ENCODE measurements around the gene KCNG4.

The KCNG4 gene

DNA sequence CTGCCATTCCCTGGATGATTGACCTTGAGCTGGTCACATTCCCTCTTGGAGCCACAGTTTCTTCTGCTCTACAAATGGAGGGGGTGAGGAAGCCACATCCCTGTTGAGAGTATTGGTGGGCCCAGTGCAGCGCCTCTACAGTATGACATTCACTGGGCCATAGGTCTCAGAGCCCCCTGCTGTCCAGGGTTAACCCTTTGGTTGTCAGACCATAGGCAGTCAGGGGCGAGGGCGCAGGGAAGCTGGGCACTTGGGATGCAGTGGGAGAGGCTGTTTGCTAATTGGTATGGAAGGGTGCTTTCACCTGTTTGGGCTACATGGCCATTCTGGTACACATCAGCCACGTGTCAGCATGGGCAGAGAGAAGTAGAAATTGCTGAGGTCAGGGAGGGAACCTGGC lies 27.6 kb upstream of the KCNG4 start:
- H3K4me3 ChIP-seq (ENCODE audit: low read depth, low read length): no peak overlapping the region

DNA sequence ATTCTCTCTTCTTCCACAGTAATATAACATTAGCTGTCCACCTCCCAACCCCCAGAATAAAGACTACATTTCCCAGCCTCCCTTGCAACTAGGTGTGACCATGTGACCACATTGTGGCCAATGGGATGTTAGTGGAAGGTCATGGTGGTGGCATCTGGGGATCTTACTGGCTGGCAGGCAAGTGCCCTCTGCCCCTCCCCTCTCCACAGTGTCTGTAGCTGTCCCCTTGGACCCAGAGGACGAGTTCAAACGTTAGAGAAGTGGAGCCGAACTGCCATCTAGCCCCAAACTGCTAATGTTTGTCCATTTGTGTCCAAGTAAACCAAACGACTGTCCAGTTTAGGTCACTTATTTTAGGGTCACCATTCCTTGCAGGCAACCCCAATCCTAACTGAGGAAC lies 26.6 kb upstream of the KCNG4 start:
- H3K4me3 ChIP-seq (ENCODE audit: low read depth, low read length): no peak overlapping the region

DNA sequence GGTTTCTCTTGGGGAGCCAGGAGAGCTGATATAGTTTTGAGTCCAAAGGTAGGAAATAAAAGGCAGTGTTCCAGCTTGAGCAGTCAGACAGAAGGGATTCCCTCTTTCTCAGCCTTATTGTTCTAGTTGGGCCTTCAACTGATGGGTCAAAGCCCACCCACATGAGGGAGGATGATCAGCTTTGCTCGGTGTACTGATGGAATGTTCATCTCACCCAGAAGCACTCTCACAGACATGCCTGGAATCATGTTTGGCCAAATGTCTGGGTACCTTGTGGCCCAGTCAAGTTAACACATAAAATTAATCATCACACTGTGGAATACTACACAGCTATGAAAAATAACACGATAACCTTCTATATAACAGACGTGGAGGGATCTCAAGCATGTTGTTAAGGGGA lies 23.1 kb upstream of the KCNG4 start:
- no peak overlapping the region for H3K4me3 ChIP-seq (ENCODE audit: low read depth, low read length)

DNA sequence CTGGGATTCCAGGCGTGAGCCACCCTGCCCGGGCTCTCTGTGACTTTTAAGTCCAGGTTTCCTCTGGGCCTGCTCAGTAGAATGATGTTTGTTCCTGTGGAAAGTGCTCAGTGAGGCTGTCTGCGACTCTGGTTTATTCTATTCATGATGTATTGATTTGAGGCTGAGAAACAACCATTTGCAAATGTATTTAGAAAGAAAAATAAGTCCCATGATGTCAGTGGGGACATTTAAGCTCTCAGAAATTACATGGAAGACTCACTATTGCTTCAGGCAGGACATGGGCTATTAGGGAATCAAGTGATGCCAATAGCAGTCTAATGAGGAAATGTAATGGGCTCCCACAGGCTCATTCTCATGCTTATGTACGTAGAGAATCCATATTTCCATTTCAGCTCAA lies 22.2 kb upstream of the KCNG4 start:
- no peak overlapping the region for H3K4me3 ChIP-seq (ENCODE audit: low read depth, low read length)

DNA sequence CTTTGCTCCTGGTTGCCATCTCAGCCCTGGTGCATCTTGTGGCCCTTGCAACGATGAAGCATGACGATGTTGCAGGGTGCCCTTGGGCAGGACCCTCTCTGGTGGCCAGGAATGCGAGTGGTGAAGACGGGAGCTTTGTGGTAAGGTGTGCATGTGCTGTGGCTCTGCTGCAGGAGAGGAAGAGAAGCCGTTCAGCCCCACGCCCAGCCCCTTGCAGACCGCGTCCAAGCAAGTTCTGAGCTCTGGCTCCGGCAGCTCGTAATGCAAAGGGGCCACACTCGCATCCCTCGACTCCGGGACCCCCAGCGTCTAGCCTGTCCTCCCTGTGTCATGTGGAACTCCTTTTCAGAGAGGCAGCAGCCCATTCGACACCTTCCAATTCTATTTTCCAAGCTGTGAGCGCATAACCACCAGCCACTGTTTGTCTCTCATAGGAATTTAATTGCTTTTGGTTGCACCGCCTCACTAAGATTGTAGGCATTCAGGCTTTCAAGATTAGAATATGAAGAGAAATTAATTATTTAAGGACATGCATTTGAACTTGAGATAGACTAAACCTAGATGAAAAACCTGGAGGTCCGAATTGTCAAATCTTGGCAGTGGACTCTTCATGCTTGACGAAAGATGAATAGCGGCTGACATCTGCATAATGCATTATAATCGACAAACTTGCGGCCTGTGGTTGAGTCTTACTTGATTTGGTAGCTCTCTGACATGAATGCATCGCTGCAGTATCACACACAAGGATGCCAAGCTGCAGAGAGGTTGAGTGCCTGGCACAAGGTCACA lies 21.1 kb upstream of the KCNG4 start:
- no peak overlapping the region for H3K4me3 ChIP-seq (ENCODE audit: low read depth, low read length)

DNA sequence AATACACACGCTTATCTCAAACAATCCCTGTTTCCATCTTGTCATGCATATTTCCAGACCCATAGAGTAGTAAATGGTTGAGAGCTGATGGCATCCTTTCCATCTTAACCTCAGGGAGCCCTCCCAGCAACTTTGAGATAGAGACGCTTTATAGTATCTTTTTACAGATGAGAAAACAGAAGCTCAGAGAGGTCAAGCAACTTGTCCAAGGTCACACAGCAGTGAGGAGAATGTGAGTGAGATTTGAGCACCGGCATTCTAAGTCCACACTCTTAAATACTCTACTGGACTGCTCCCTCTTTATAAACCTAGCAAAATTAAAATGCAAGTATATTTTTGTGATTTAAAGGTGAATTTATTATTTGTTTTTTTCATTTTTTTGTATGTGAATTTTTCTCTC lies 19.9 kb upstream of the KCNG4 start:
- H3K4me3 ChIP-seq (ENCODE audit: low read depth, low read length): no peak overlapping the region

DNA sequence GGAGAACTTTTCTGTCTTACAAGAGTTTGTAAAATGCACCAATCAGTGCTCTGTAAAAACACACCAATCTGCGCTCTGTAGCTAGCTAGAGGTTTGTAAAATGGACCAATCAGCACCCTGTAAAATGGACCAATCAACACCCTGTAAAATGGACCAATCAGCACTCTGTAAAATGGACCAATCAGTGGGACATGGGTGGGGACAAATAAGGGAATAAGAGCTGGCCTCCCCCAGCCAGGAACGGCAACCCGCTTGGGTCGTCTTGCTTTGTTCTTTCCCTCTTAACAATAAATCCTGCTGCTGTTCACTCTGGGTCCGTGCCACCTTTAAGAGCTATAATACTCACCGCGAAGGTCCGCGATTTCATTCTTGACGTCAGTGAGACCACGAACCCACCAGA lies 18.5 kb upstream of the KCNG4 start:
- no peak overlapping the region for H3K4me3 ChIP-seq (ENCODE audit: low read depth, low read length)

DNA sequence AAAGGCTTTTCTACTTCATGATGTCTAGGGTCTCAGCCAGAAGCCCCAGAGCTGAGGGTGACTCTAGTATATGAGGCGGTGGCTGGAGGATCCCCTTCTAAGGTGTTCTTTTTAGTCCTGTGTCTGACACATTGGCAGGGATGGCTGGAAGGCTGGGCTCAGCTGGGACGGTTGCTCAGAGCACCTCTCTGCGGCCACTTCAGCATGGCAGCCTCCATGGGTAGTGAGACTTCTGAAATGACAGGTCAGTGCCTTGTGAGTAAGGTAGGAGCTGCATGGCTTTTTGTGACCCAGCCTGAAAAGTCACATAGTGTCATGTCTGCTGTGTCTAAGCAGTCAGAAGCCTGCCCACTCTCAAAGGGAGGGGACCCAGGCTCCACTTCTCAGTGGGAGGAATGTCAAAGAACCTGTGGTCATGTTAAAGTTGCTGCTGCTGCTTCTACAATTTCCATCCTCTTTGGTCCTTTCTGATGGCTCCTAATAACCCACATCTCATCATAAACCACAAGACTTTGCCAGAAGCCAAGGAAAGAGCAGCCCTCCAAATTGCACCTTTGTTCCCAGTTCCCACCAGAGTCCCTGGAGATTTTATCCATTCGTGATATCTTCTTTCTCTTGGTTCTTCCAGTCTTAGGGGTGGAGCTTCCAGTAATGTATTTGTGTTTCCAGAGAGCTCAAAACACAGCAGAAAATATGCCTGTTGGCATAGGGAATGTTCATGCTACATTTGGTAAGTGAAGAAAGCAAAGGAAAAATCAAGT lies 15.4 kb upstream of the KCNG4 start:
- no peak overlapping the region for H3K4me3 ChIP-seq (ENCODE audit: low read depth, low read length)

DNA sequence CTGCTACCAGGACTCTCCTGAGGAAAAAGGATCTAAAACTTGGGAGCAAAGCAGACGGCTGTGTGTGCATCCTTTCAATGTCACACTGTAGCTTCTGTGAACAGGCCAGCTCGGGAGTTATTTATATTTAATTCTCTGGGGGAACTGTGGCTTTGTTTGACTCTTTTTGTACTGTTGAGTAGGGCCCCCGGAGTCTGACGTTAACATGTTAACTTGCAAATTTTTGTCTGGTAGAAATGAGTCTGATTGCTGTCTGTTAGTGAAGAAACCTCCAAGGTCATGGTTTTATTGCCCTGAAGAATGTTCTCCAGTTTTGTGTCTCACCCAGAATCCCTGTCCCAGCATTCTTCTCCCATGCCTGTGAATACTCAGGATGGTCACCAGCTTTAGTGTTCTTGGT lies 14.2 kb upstream of the KCNG4 start:
- H3K4me3 ChIP-seq (ENCODE audit: low read depth, low read length): no peak overlapping the region

DNA sequence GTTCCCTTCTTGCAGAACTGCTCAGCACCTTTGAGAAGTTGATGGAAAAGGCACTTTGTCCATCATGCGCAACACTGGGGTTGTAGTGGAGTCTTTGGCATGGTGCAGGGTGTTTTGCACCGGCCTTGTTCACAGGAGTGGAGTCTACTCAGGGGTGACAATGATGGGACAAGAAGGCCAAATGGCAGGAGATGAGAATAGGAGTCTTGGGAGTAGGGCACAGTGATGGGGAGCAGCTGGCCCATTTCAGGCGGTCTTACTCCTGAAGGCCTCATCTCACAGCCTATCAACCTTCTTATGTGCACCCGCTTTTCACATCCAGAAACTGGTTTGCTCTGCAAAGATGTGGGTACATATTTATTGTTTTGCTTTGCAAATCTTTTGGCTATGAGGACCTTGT lies 13.4 kb upstream of the KCNG4 start:
- no peak overlapping the region for H3K4me3 ChIP-seq (ENCODE audit: low read depth, low read length)

DNA sequence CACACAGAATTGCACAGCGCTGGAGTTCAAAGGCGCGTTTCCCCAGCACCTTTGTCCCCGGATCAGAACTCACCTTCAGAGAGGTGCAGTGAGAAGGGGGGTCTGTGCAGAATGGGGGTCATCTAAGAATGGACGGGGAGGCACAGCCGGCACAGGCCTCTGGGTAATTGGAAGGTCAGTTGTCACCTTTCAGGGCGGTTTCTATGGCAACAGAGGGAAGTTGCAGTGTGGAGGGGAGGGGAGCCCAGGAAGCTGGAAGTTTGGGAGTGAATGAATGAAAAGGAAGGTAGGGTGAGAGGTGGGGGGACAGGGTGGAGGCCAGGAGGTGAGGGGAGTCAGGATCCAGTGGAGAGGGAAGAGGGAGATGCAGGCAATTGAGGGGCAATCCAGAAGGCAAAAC lies 12.4 kb upstream of the KCNG4 start:
- no peak overlapping the region for H3K4me3 ChIP-seq (ENCODE audit: low read depth, low read length)

DNA sequence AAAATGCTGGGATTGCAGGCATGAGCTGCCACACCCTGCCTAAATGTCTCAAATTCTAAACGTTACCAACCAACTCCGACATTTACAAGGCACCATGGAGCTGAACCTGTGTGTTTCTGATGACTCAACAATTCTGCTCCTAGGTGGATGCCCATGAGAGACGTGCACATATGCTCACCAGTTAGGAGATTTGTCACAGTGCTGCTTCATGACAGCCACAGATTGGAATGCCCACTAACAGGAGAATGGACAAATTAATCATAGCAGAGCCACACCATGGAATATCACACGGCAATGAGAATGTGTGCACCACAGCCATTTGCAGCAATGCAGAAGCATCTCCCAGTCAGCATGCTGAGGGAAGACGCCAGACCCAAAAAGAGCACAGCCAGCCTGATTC lies 8.0 kb upstream of the KCNG4 start:
- no peak overlapping the region for H3K4me3 ChIP-seq (ENCODE audit: low read depth, low read length)

DNA sequence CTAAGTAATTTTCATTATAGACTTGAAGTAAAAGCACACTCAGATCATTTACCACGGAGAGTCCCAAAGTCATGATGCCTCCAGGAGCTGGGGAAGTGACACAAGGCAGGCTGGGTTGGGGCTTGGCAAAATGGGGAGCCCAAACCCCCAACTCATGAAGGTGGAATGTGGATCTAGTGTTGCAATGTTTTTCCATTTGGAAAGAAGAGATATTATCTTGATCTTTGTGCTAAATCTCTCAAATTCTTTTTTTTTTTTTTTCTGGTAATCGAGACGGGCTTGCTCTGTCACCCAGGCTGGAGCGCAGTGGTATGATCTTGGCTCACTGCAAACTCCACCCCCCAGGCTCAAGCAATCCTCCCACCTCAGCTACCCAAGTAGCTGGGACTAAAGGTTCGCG lies 7.5 kb upstream of the KCNG4 start:
- no peak overlapping the region for H3K4me3 ChIP-seq (ENCODE audit: low read depth, low read length)

DNA sequence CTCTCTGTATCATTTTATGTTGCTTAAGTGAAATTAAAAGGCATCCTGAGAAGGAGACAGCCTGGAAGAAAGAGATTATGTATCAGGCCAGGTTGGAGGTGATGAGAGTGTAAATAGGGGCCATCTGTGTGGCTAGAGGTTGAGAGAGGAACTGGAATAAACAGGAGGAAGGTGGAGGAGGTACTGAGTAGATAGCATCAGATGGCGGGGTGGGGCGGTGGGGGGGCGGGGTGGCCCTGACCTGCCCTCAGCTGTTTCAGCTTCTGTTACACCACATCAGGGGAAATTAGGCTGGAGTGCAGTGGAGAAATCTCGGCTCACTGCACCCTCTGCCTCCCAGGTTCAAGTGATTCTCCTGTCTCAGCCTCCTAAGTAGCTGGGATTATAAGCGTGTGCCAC lies 6.9 kb upstream of the KCNG4 start:
- H3K4me3 ChIP-seq (ENCODE audit: low read depth, low read length): no peak overlapping the region

DNA sequence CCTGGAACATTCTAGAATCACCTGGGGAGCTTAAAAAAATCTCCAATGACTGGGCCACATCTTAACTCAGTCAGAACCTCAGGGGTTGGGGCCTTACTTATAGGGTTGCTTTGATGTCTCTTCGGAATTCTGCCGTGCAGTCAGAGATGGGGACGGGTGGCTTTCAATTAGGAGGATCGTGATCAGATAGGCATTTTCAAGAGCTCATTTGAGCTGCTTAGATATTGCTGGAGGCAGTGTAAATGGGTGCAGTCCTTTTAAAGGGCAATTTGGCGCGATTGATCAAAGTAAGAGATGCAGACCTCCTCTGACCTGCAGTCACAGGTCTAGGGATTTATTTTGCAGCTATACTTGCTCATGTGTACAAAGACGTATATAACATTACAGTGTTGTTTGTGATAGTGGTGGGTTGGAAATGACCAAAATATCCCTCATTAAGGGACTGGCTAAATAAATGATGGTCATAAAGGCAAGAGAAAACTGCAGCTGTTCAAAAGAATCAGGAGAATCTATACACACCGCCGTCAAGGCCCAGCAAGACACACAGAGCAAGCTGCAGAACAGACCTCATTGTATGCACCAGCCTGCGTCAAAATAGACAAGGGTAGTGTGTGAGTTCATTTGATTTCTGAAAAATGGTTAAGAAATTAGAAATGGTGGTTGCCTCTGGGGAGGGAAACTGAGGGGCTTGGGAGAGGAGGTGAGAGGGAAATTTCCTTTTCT lies 6.3 kb upstream of the KCNG4 start:
- no peak overlapping the region for H3K4me3 ChIP-seq (ENCODE audit: low read depth, low read length)

DNA sequence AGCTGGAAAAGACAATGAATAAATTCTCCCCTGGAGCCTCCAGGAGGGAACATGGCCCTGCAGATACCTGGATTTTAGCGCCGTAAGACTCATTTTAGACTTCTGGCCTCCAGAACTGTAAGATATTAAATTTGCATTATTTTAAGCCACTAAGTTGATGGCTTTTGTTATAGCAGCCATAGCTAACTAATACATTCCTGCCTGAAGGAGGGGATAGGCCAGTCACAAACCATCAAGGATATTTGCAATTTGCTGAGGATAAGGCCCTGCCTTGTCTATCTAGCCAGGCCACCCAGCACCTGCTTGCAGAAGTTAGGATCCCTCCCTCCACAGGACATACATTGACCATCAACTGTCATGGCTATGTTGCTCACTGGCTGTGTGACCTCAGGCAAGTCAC lies 4.9 kb upstream of the KCNG4 start:
- H3K4me3 ChIP-seq (ENCODE audit: low read depth, low read length): no peak overlapping the region

DNA sequence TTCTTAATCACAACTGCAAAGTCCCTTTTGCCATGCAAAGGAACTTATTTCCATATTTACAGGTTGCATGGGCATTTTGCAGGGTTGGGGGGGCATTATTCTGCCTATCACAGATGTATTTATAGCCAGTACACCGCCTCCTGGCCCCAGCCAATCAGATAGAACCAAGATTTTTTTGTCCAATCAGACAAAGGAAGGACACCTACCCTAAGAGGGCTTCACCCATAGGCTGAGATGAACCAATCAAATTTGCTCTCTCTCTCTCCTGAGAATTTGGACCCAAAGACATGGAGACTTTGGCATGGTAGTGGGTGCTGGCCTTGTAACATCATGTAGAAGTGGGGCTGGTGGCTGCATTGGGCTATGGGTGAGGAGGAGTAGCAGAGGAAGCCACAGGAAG lies 3.9 kb upstream of the KCNG4 start:
- H3K4me3 ChIP-seq (ENCODE audit: low read depth, low read length): no peak overlapping the region

DNA sequence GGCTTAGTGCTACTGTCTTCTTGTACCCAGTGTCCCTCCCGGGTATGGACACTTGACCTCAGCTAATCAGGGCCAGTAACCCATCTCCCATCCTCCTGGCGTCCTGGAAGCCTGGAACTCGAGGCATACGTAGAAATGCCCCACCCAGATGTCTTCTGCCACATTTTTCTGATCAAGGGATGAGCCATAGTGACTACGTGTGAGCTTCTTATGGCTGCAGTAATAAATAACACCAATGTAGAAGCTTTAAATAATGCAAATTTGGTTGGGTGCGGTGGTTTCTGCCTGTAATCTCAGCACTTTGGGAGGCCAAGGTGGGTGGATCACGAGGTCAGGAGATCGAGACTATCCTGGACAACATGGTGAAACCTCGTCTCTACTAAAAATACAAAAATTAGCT lies 3.0 kb upstream of the KCNG4 start:
- H3K4me3 ChIP-seq (ENCODE audit: low read depth, low read length): no peak overlapping the region

DNA sequence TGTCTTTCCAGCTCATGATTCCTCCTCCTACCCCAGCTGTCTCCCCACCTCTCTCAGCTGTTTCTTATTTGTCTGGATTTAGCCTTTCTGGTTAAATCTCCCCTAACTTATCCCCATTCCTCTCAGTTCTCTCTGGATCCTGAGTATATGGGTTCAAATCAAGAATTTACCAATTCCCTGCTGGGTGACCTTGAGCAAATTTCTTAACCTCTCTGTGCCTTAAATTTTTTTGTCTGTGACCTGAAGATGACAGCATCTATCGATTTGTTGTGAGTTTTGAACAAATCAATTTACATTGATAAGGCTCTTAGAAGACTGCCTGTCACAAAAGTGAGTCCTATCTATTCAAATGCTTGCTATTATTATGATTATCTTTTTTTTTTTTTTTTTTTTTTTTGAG lies 2.0 kb upstream of the KCNG4 start:
- H3K4me3 ChIP-seq (ENCODE audit: low read depth, low read length): no peak overlapping the region

DNA sequence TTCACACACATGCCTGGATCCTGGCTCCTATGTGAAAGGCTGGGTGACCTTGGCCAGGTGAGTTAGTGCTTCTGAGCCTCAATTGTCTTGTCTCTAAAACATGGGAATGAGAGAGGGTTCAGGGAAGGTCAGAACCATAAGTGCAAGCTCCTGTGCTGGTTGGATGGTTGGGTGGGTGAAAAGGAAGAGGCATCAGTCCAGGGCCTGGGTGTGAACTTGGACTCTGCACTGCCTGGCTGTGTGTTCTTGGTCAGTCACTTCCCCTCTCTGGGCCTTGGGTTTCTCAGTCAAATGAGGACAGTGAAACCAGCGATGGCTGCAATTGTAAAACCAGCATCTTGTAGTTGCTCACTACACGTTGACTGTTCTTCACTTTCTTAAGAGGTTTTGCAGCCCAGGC lies 643 bp upstream of the KCNG4 start:
- H3K4me3 ChIP-seq (ENCODE audit: low read depth, low read length): no peak overlapping the region

DNA sequence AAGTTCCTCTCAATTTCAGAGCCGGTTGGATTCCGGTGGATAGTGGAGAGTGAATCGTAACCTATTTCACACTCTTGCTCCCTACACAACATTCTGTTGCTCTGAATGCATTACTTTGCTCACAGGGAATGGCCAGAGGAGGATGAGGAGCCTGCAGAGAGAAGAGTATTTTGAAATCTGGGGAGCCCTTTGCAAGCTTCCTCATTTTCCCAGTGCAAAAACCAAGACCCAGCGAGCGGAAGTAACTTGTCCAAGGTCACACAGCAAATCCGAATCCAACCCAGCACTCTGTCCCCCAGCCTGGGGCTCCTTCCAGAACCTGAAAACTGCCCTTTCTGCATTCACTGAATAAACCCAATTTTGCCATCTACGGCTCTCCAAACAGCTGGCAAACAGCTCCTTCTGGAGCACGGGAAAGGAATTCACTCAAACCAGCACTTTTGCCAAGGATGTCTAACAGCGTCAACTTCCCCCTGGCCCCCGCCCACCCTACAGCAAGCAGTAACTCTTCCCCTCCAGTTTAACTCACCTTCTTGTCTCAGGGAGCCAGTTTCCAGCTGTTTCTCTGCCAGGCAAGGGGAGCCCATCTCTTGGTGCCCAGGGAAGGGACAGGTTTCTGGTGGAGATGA lies 557 bp downstream of the KCNG4 start:
- H3K4me3 ChIP-seq (ENCODE audit: low read depth, low read length): no peak overlapping the region

All from iPS-11a (cell line).